Adrenal gland (tissue), 12 donors: Measurements from ENCODE around the gene DHX57. TPM values are rescaled to one million over a fixed set of nuclear protein-coding genes. Genes with fewer than 3 reads are reported as not detected.

Source experiments
- DNase-seq, 7 donors: peaks; one replicate each; pipeline ENCODE4 v3.0.0-alpha.2; 2019 to 2020
- H3K27ac ChIP-seq, 5 donors: fragments of 200-600 bp; sonication (generic) in 4 of 5; 1 replicate in 3 of 5; 2 replicates in 2 of 5; pipeline versions ENCODE4 v1.5.1 to v1.8.0; 2016 to 2020; ENCODE audit warnings: mild to moderate bottlenecking in 1 of 5
- H3K27me3 ChIP-seq: fragments of 200-600 bp; 2 replicates; pipeline ENCODE4 v1.8.0; 2021
- H3K36me3 ChIP-seq, 2 donors: fragments of 200-600 bp; replicated peaks in 1 of 2; 1 replicate in 1 of 2; 2 replicates in 1 of 2; pipeline versions ENCODE4 v1.5.1 to v1.8.0; 2018 to 2022
- H3K4me1 ChIP-seq, 2 donors: fragments of 200-600 bp; replicated peaks in 1 of 2; 1 replicate in 1 of 2; 2 replicates in 1 of 2; pipeline versions ENCODE4 v1.5.1 to v1.8.0; 2018 to 2021
- H3K4me3 ChIP-seq, 4 donors: fragments of 200-600 bp; sonication (generic) in 3 of 4; one replicate each; pipeline ENCODE4 v1.5.1; 2016 to 2018
- H3K9me3 ChIP-seq, 3 donors: fragments of 200-600 bp; sonication (generic) in 1 of 3; replicated peaks in 1 of 3; 1 replicate in 2 of 3; 2 replicates in 1 of 3; pipeline versions ENCODE4 v1.5.1 to v1.8.0; 2016 to 2021
- CTCF ChIP-seq, 6 experiments: fragments of 450-650 bp in 4 of 6; fragments of 200-600 bp in 2 of 6; sonication (generic) in 1 of 6; IDR thresholded peaks; 1 replicate in 5 of 6; 2 replicates in 1 of 6; pipeline versions ENCODE4 v1.5.1 to v1.8.0; 2016 to 2021; ENCODE audit warnings: antibody characterized with exemption in 6 of 6, mild to moderate bottlenecking in 2 of 6, moderate library complexity in 1 of 6
- POLR2A ChIP-seq, 2 donors: fragments of 450-650 bp; IDR thresholded peaks; one replicate each; pipeline ENCODE4 v1.6.1; 2017; ENCODE audit warnings: antibody characterized with exemption in 2 of 2, mild to moderate bottlenecking in 2 of 2, moderate library complexity in 1 of 2
- WGBS, 4 donors: extraction: QIAGEN DNeasy Blood & Tissue Kit in 2 of 4; methylation state at CpG; one replicate each; pipeline versions ENCODE4 v1.1.5 to v1.1.7; 2013 to 2017; 5-methylcytosine and 5-hydroxymethylcytosine counted together
- intact Hi-C, 2 donors: fragments of 100-400 bp; cut with DNase I; formaldehyde crosslinking; loops; one replicate each; pipeline versions ENCODE4 v1.14.1 to v1.15.0; 2022 to 2023
- polyA plus RNA-seq, 3 donors: library from polyadenylated mRNA; stranded (reverse); fragments of 200-250 nt in 2 of 3; fragments of 350-450 nt in 1 of 3; fragmentation: Illumina TruSeq in 1 of 3; extraction: RNeasy Lipid Tissue Mini Kit (QIAGEN cat#74804) in 1 of 3; gene quantifications; one replicate each; pipeline ENCODE4 v1.2.3, GENCODE V29; 2013 to 2014
- total RNA-seq, 9 donors: library from RNA; depleted of rRNA in 4 of 9; stranded (reverse); fragments of >200 nt in 4 of 9; fragments of 120-200 nt in 1 of 9; fragmentation: NEBNext Ultra II Directional in 1 of 9; extraction: Animal tissue kit (Norgen Biotek cat#: 25700) in 1 of 9; gene quantifications; one replicate each; pipeline versions ENCODE4 v1.1.0 to v1.2.4, GENCODE V29; 2013 to 2023
- donor health status: healthy with polysubstance abuse.
- donor health status: Bipolar disorder and iron deficiency.
- donor health status: DM: yes; HTN: yes; CAD: no.
- donor health status: DM: no; HTN: no; CAD: no.
- donor health status: DM: no; HTN: no; CAD: no.
- donor health status: DM: yes; HTN: yes; CAD: no.

Gene DHX57
- total and polyA plus RNA-seq, 12 donors = 9.4 to 30.5 (median 18.1) TPM

- H3K36me3 ChIP-seq = no peaks in the 10 kb centered on the region
- 83 to 88% (median 85%) methylated on average over 5 of the region's 5 CpGs for WGBS, 4 donors
- TF ChIP-seq POLR2A (IDR thresholded peaks at IDR 0.05) (no peak), CTCF (IDR thresholded peaks at IDR 0.05) (no peak)
- intact Hi-C loops = no loop called here
- no peaks in the 10 kb centered on the region for H3K9me3 ChIP-seq
- DNase-seq = no peak
- H3K4me1 ChIP-seq = no peaks in the 10 kb centered on the region
- no peak overlapping the region for H3K4me3 ChIP-seq
- H3K27ac ChIP-seq = no peak overlapping the region
- no peaks in the 10 kb centered on the region for H3K27me3 ChIP-seq
Observed at GRCh38 chr2:38898256-38898655, 22.5 kb upstream of the DHX57 start.

GRCh38 chr2:38892819-38893218 lies 17.1 kb upstream of the DHX57 start:
- TF ChIP-seq POLR2A (IDR thresholded peaks at IDR 0.05) (no peak), CTCF (IDR thresholded peaks at IDR 0.05) (no peak)
- DNase-seq = no peak
- Histone ChIP-seq H3K4me3 (no peak overlapping the region), H3K9me3 (no peaks in the 10 kb centered on the region), H3K36me3 (no peaks in the 10 kb centered on the region), H3K4me1 (no peaks in the 10 kb centered on the region), H3K27ac (no peak overlapping the region), H3K27me3 (no peaks in the 10 kb centered on the region)
- intact Hi-C loops = no loop called here

GRCh38 chr2:38889575-38889974 lies 13.8 kb upstream of the DHX57 start, which contains the start of gene ARHGEF33:
ARHGEF33 (plus strand) TSS chr2:38889875; CDS start chr2:38919448, 29,573 bp downstream.
- TF ChIP-seq POLR2A (IDR thresholded peaks at IDR 0.05) = no peak
- TF ChIP-seq CTCF (IDR thresholded peaks at IDR 0.05) = no peak
- H3K27me3 ChIP-seq = no peaks in the 10 kb centered on the region
- no peaks in the 10 kb centered on the region for H3K36me3 ChIP-seq
- WGBS, 4 donors = 87 to 90% (median 89%) methylated on average over 3 of the region's 3 CpGs
- no peaks in the 10 kb centered on the region for H3K4me1 ChIP-seq
- intact Hi-C loops = no loop called here
- no peak for DNase-seq
- H3K9me3 ChIP-seq = no peaks in the 10 kb centered on the region
- no peak within 1 kb of the TSS for H3K4me3 ChIP-seq
- H3K27ac ChIP-seq = no peak within 1 kb of the TSS

- Histone ChIP-seq H3K27ac (no peak overlapping the region), H3K27me3 (no peaks in the 10 kb centered on the region), H3K9me3 (no peaks in the 10 kb centered on the region), H3K4me1 (no peaks in the 10 kb centered on the region), H3K36me3 (no peaks in the 10 kb centered on the region), H3K4me3 (no peak overlapping the region)
- intact Hi-C loops = no loop called here
- TF ChIP-seq CTCF (IDR thresholded peaks at IDR 0.05) (no peak), POLR2A (IDR thresholded peaks at IDR 0.05) (no peak)
- no peak for DNase-seq
Observed at GRCh38 chr2:38889045-38889444, 13.3 kb upstream of the DHX57 start.
